ENCODE data around the gene CARHSP1.
A peak's percentile ranks its signal among the peaks of the same experiment; 100 is the strongest.
"Not testable (repeated sequence)": the region's sequence is repeated elsewhere in the genome, so short reads cannot be mapped to it uniquely, and the experiment has no call there.

The CARHSP1 gene

DNA sequence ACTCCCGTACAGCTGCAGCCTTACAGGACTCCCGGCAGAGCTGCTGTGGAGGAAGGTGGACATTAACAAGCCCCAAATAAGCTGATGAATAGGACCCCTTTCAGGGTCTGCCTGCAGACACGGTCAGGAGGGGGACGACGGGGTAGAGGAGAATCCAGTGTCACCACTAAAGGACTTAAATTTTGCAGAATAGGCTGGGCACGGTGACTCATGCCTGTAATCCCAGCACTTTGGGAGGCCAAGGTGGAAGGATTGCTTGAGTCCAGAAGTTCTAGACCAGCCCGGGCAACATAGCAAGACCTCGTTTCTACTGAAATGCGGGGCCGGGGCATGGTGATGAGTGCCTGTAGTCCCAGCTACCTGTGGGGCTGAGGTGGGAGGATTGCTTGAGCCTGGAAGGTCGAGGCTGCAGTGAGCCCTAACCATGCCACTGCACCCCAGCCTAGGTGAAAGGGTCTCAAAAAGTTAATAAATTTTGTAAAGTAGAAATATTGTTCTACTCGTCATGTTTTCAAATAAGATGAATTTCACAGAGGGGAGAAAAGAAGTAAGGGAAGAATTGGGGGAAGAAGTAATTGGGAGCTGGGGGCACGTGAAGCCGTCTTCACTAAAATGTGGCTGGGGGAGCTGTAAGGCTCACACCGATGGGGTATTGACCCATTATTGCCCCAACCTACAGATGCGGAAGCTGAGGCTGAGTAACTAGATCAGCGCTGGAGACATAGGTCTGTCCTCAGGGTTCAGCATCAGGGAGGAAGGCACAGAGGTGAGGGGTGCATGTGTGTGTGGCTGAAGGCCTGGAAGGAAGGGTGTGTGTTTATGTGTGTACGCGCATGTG lies 18.0 kb upstream of the CARHSP1 start:
- H3K27ac Mint-ChIP-seq = no peak overlapping the region
- H3K27me3 Mint-ChIP-seq (ENCODE audit: low read depth) = no peaks in the 10 kb centered on the region
- H3K9me3 Mint-ChIP-seq = no peaks in the 10 kb centered on the region
- H3K4me1 Mint-ChIP-seq (ENCODE audit: low read depth) = peaks cover 2% of the 10 kb centered on the region
- peaks cover 17% of the 10 kb centered on the region for H3K36me3 Mint-ChIP-seq (ENCODE audit: low read depth)
- no peak overlapping the region for H3K4me3 Mint-ChIP-seq

DNA sequence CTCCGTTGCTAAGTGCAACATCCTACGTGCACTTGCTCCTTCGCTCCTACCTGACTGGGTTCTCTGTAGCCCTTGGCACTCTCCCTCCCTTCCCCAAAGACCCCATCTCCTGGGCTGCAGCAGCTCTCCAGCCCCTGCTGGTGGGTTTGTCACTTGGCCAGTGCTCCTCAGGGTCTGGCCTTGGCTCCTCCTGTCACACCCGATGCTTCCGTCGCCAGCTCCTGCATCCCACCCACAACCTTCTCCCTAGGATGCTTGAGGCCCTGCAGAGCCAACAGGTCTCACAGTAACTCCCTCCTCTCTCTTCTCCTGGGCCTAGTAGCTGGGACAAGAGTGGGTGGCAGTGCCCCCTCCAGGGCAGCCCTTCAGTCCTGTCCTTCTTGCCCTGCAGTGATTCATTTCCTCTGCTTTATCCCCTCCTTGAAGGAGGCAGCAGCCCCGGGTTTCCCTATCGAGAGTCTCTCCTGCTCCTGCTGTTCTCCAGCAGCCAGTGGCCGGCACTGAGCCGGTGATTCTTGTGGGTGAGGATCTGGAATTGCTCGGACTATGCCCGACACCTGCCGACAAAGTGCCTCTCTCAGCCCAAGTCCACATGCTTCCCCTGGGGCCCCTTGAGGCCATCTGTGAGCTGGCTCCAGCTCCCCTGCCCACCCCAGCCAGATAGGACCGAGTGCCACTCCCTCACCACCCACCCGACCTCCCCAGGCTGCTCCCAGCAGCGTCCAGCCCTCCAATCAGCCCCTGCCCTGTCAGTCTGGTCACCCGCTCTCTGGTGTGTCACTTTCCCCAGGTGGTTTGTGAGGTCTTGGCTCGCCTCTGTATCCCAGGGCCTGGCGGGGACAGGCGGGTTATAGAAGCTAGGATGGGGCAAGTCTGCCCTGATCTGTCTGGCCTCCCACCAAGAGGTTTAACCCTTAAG lies 17.1 kb upstream of the CARHSP1 start:
- H3K9me3 Mint-ChIP-seq = no peaks in the 10 kb centered on the region
- peaks cover 10% of the 10 kb centered on the region for H3K36me3 Mint-ChIP-seq (ENCODE audit: low read depth)
- peaks cover 2% of the 10 kb centered on the region for H3K4me1 Mint-ChIP-seq (ENCODE audit: low read depth)
- peak overlapping the region; percentile 8 for H3K27ac Mint-ChIP-seq
- no peaks in the 10 kb centered on the region for H3K27me3 Mint-ChIP-seq (ENCODE audit: low read depth)
- H3K4me3 Mint-ChIP-seq = no peak overlapping the region

DNA sequence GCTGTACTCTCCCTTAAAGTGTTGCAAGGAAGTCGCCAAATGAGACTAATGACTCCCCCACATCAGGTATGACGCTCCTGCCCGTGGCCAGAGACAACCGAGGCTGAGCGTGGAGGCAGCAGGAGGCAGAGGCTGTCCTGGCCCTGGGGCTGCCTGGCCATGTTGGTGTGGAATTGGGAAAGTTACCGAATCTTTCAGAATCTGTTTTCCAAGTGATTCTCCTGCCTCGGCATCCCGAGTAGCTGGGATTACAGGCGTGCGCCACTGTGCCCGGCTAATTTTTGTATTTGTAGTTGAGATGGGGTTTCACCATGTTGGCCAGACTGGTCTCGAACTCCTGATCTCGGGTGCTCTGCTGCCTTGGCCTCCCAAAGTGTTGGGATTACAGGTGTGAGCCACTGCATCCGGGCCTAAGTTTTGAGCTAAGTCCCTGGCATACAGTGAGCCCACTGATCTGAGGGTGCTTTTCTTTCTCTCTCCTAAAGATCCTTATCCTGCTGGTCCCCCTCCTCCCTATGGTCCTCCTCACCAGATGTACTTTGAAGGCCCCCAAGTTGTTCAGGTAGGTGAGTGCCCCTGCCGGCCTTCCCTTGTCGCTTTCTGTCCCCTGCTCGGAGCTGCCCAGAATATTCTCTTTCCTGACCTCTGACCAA lies 14.0 kb upstream of the CARHSP1 start:
- H3K9me3 Mint-ChIP-seq = no peaks in the 10 kb centered on the region
- peaks cover 9% of the 10 kb centered on the region for H3K4me1 Mint-ChIP-seq (ENCODE audit: low read depth)
- H3K4me3 Mint-ChIP-seq = no peak overlapping the region
- peaks cover 7% of the 10 kb centered on the region for H3K36me3 Mint-ChIP-seq (ENCODE audit: low read depth)
- no peaks in the 10 kb centered on the region for H3K27me3 Mint-ChIP-seq (ENCODE audit: low read depth)
- H3K27ac Mint-ChIP-seq = no peak overlapping the region

DNA sequence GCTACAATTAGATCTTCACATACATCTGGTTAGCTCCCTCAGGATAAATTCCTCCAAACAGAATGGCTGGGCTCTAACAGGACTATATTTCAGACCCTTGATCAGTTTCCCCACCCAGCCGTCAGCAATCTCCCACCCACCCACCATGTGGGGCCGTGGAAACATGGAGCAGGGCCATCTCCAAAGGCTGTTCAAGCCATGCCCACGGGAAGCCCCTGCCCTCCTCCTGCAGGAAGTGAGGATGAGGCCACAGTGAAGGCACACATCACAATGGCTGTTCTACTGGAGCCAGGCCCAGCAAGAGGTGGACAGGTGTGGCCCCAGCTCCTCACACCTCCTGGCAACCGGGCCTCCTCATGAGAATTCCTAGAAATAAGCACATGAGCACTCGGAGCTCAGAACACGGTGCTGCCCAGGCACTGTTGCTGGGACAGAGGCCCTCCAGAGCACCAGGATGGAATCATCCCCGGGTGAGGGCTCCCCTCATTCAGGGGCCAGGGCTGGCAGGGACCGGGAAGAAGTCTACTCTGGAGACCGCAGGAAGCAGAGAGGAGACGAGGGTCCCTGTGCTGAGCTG lies 13.3 kb upstream of the CARHSP1 start, which contains the start of gene LITAFD:
Gene LITAFD (plus strand): TSS at position 311 of the 577 bp plus-strand sequence. CDS start 2,005 bp downstream, outside the sequence.
- Mint-ChIP-seq H3K9me3 (no peaks in the 10 kb centered on the region), H3K4me1 (ENCODE audit: low read depth) (peaks cover 10% of the 10 kb centered on the region), H3K4me3 (no peak within 1 kb of the TSS), H3K27me3 (ENCODE audit: low read depth) (no peaks in the 10 kb centered on the region), H3K36me3 (ENCODE audit: low read depth) (peaks cover 4% of the 10 kb centered on the region), H3K27ac (no peak within 1 kb of the TSS)

DNA sequence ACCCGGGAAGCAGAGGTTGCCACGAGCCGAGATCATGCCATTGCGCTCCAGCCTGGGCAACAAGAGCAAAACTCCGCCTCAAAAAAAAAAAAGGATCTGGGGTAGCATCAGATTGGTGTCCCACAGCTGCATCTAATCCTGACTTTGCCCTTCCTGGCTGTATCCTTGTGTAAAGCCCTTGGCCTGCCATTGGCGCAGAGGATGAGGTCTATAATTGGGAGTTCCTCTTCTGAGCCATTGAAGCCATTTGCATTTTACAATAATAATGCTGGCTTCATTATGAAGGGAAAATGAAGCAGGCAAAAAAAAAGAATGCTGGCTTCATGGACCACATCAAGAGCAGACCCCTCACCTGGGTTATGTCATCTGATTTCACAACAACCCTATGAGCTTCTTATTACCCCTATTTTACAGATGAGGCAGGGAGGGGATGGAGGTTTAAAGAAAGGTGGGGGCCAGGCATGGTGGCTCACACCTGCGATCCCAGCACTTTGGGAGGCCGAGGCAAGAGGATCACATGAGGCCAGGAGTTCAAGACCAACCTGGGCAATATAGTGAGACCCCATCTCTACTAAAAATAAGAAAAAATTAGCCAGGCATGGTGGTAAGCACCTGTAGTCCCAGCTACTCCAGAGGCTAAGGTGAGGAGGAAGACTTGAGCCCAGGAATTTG lies 12.2 kb upstream of the CARHSP1 start:
- Mint-ChIP-seq H3K9me3 (no peaks in the 10 kb centered on the region), H3K4me1 (ENCODE audit: low read depth) (peaks cover 10% of the 10 kb centered on the region), H3K27me3 (ENCODE audit: low read depth) (no peaks in the 10 kb centered on the region), H3K4me3 (no peak overlapping the region), H3K36me3 (ENCODE audit: low read depth) (no peaks in the 10 kb centered on the region), H3K27ac (no peak overlapping the region)

DNA sequence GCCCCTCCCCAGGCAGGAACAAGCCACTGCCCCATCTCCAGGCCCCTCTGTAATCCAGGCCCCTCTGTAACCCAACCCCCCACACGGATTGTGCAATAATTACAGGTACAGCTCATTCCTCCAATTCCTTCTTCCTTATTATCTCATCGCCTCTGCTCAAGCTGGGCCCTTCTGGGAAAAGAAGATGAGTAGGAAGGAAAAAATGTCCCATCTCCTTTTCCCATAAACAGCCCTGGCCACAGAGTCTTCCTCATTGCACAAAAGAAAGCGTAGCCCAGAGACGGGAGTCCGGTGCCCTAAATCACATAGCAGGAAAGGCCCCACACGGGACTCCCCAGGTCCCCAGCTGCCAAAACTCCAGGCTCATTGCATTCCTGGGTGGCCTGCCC lies 9.7 kb upstream of the CARHSP1 start:
- Mint-ChIP-seq H3K27me3 (ENCODE audit: low read depth) (no peaks in the 10 kb centered on the region), H3K4me1 (ENCODE audit: low read depth) (peaks cover 13% of the 10 kb centered on the region), H3K9me3 (no peaks in the 10 kb centered on the region), H3K36me3 (ENCODE audit: low read depth) (no peaks in the 10 kb centered on the region), H3K4me3 (no peak overlapping the region), H3K27ac (no peak overlapping the region)

DNA sequence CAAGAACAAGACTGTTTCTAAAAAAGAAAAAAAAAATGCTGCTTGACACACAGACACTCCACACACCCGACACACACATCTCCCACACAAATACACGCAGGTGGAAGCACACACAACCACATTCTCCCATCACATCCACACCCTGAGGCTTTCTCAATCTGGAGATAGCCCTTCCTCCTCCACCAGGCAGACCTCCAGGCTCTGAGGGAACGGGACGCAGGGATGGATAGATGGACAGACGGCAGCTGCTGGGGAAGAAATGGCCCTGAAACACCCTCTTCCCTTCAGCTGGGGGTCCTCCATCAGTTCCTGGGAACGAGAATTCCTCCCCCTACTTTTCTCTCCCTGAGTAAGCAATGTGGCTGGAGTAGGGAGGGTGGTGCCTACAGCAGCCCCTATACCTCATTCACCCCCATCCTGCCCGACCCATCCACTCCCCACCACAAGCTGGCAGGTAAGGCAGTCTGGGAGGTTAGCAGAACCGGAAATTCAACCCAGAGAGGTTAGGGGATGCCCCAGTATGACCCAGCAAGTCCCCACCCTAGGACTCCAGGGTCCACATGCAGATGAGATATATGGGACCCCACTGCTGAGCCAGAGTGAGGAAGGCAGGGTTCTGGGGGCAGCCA lies 9.2 kb upstream of the CARHSP1 start:
- Mint-ChIP-seq H3K36me3 (ENCODE audit: low read depth) (no peaks in the 10 kb centered on the region), H3K9me3 (no peaks in the 10 kb centered on the region), H3K4me3 (no peak overlapping the region), H3K27me3 (ENCODE audit: low read depth) (no peaks in the 10 kb centered on the region), H3K27ac (no peak overlapping the region), H3K4me1 (ENCODE audit: low read depth) (peaks cover 13% of the 10 kb centered on the region)

DNA sequence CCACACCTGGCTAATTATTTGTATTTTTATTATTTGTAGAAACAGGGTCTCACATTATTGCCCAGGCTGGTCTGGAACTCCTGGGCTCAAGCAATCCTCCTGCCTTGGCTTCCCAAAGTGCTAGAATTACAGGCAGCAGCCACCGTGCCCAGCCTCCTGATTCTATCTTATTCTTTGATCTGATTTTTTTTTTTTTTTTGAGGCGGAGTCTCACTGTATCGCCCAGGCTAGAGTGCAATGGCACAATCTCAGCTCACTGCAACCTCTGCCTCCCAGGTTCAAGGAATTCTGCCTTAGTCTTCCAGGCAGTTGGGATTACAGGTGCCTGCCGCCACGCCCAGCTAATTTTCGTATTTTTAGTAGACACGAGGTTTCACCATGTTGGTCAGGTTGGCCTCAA lies 6.5 kb upstream of the CARHSP1 start:
- H3K4me1 Mint-ChIP-seq (ENCODE audit: low read depth) = peaks cover 20% of the 10 kb centered on the region
- not testable (repeated sequence) for H3K9me3 Mint-ChIP-seq; H3K27me3 Mint-ChIP-seq (ENCODE audit: low read depth); H3K36me3 Mint-ChIP-seq (ENCODE audit: low read depth); H3K4me3 Mint-ChIP-seq; H3K27ac Mint-ChIP-seq

DNA sequence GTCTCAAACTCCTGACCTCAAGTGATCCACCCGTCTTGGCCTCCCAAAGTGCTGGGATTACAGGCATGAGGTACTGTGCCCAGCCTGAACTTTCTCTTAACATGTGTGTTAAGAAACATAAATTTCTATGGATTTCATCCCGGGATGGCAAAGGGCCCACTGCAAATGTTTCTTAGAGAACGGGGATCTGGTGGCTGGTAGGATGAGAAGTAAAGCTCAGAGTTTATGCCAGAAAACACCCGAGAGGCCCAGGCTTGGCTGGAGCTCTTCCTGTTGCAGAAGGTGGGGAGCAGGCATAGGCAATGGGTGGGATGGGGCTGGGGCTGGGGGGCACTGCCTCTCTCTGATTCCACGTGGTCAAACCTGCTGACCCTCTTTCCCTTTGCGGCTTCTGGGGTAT lies 5.6 kb upstream of the CARHSP1 start:
- no peak overlapping the region for H3K4me3 Mint-ChIP-seq

DNA sequence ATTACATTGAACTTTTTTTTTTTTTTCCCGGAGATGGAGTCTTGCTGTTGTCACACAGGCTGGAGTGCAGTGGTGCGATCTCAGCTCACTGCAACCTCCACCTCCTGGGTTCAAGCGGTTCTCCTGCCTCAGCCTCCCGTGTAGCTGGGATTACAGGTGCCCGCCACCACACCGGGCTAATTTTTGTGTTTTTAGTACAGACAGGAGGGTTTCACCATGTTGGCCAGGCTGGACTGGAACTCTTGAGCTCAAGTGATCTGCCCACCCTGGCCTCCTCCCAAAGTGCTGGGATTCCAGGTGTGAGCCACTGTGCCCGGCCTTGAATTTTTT lies 5.0 kb upstream of the CARHSP1 start:
- H3K4me3 Mint-ChIP-seq; H3K36me3 Mint-ChIP-seq (ENCODE audit: low read depth); H3K27ac Mint-ChIP-seq; H3K27me3 Mint-ChIP-seq (ENCODE audit: low read depth); H3K9me3 Mint-ChIP-seq: not testable (repeated sequence)
- peaks cover 20% of the 10 kb centered on the region for H3K4me1 Mint-ChIP-seq (ENCODE audit: low read depth)

More for the DNA sequence above, 5.6 kb upstream of the CARHSP1 start:
- H3K27me3 Mint-ChIP-seq (ENCODE audit: low read depth) = no peaks in the 10 kb centered on the region
- H3K36me3 Mint-ChIP-seq (ENCODE audit: low read depth) = no peaks in the 10 kb centered on the region
- no peaks in the 10 kb centered on the region for H3K9me3 Mint-ChIP-seq
- peaks cover 17% of the 10 kb centered on the region for H3K4me1 Mint-ChIP-seq (ENCODE audit: low read depth)
- no peak overlapping the region for H3K27ac Mint-ChIP-seq

DNA sequence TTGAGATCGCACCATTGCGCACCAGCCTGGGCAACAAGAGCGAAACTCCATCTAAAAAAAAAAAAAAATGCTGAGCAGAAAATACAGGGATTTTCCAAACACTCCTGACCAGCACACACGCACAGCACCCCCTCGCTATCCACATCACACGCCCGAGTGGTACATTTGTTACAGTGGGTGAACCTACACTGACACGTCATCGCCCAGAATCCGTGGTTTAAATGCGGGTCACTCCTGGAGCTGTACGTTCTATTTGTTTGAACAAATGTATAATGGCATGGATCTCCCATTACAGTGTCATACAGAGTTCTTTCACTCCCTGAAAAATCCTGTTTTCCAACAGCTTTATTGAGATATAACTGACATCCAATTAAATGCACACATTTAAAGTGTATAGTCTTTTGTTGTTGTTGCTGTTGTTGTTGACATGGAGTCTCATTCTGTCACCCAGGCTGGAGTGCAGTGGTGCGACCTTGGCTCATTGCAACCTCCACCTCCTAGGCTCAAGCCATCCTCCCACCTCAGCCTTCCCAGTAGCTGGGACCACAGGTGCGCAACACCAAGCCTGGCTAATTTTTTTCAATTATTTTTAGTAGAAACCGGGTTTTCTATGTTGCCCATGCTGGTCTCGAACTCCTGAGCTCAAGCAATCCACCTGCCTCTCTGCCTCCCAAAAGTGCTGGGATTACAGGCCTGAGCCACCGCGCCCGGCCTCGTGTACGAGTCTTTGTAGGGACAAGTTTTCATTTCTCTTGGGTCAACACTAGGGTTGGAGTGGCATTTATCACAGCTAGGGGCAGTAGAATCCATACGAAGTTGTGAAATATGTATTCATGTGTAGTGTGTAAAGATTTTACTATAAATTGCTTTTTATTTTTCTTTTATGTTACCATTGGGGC lies 4.4 kb upstream of the CARHSP1 start:
- Mint-ChIP-seq H3K36me3 (ENCODE audit: low read depth) (no peaks in the 10 kb centered on the region), H3K27me3 (ENCODE audit: low read depth) (no peaks in the 10 kb centered on the region), H3K4me1 (ENCODE audit: low read depth) (peaks cover 20% of the 10 kb centered on the region), H3K9me3 (no peaks in the 10 kb centered on the region), H3K27ac (no peak overlapping the region), H3K4me3 (no peak overlapping the region)

DNA sequence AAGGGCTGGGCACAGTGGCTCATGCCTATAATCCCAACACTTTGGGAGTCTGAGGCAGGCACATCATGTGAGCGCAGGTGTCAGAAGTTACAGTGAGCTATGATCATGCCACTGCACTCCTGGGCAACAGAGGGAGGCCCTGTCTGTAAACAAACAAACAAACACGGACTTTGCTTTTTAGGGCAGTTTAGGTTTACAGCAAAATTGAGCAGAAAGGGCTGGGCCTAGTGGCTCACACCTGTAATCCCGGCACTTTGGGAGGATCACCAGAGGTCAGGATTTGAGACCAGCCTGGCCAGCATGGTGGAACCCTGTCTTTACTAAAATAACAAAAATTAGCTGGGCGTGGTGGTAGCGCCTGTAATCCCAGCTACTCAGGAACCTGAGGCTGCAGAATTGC lies 3.3 kb upstream of the CARHSP1 start:
- peaks cover 22% of the 10 kb centered on the region for H3K4me1 Mint-ChIP-seq (ENCODE audit: low read depth)
- peaks cover 2% of the 10 kb centered on the region for H3K36me3 Mint-ChIP-seq (ENCODE audit: low read depth)
- H3K27ac Mint-ChIP-seq = no peak overlapping the region
- H3K27me3 Mint-ChIP-seq (ENCODE audit: low read depth) = no peaks in the 10 kb centered on the region
- no peaks in the 10 kb centered on the region for H3K9me3 Mint-ChIP-seq
- no peak overlapping the region for H3K4me3 Mint-ChIP-seq

DNA sequence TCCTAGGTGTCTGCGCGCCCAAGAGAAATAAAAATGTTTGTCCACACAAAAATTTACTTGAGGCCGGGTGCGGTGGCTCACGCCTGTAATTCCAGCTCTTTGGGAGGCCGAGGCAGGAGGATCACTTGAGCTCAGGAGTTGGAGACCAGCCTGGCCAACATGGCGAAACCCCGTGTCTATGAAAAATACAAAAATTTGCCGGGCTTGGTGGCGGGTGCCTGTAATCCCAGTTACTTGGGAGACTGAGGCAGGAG lies 1.1 kb upstream of the CARHSP1 start:
- peaks cover 32% of the 10 kb centered on the region for H3K4me1 Mint-ChIP-seq (ENCODE audit: low read depth)
- not testable (repeated sequence) for H3K27me3 Mint-ChIP-seq (ENCODE audit: low read depth); H3K27ac Mint-ChIP-seq; H3K36me3 Mint-ChIP-seq (ENCODE audit: low read depth); H3K9me3 Mint-ChIP-seq
- peak overlapping the region; percentile 95 for H3K4me3 Mint-ChIP-seq
